OCI-LY3 (cell line): ENCODE measurements around the gene ADGRL2.

Experiments
- EZH2phosphoT487 ChIP-seq: fragments of 200-600 bp; shearing (Covaris generic); IDR thresholded peaks from 2 replicates; pipeline ENCODE4 v1.6.1; 2018; ENCODE audit warnings: antibody characterized with exemption, mixed run types, low read depth
- TF ChIP-seq, protein P1 (sequence below): fragments of 200-600, 300-600 bp; sonication (generic); IDR thresholded peaks from 2 replicates; pipeline ENCODE4 v1.5.1; 2014; ENCODE audit warnings: antibody characterized with exemption, low read length, low read depth

DNA sequence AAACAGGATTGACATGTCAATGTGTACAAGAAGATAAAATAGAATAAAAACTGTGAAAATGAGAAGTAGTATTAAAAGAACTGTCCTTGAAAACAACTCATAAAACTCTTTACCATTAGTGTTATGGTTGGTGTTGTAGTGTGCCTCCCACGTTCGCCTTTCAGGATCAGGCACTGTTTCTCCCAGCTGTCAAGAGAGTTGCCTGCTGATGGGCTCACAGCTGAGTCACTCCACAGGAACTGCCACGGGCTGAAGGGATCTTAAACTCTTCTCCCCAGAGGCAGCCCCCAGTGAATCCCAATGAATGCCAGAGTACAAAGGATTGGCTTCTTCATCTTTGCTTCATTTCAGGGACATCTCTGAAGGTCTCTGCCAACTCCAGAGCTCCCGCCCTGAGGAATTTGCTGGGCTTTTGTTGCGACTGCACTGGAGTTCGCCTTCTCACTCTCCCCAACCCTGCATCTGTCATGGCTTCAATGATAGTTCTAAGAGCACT, 119.6 kb downstream of the ADGRL2 start:
- TF ChIP-seq, protein P1, sequence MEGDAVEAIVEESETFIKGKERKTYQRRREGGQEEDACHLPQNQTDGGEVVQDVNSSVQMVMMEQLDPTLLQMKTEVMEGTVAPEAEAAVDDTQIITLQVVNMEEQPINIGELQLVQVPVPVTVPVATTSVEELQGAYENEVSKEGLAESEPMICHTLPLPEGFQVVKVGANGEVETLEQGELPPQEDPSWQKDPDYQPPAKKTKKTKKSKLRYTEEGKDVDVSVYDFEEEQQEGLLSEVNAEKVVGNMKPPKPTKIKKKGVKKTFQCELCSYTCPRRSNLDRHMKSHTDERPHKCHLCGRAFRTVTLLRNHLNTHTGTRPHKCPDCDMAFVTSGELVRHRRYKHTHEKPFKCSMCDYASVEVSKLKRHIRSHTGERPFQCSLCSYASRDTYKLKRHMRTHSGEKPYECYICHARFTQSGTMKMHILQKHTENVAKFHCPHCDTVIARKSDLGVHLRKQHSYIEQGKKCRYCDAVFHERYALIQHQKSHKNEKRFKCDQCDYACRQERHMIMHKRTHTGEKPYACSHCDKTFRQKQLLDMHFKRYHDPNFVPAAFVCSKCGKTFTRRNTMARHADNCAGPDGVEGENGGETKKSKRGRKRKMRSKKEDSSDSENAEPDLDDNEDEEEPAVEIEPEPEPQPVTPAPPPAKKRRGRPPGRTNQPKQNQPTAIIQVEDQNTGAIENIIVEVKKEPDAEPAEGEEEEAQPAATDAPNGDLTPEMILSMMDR: no peak
- no peak for TF ChIP-seq EZH2phosphoT487
